Measurements from ENCODE around the gene DLGAP1. TPM values are rescaled to one million over a fixed set of nuclear protein-coding genes. Genes with fewer than 3 reads are reported as not detected.

The DLGAP1 gene
- total and polyA plus RNA-seq, 2 of the 8 experiments (the other 6 are each of a cell fraction or from before 2014, with no cell fraction given): 11.8 to 16.9 TPM

GRCh38 chr18:3624935-3625741 lies 830.0 kb downstream of the DLGAP1 start:
- Histone ChIP-seq H2BK20ac (ENCODE audit: low read length) (peak overlapping the region; percentile 8; the same call in 1 of the 2 replicates), H4K91ac (replicated peaks; ENCODE audit: insufficient read length, low read length) (peak overlapping the region; percentile 76), H3K18ac (ENCODE audit: extremely low read depth, low read length) (peak overlapping the region; percentile 72; the same call in 1 of the 2 replicates), H2AFZ (ENCODE audit: low read length) (no peak overlapping the region), H3K56ac (replicated peaks; ENCODE audit: insufficient read length, low read depth, low read length) (no peak overlapping the region), H4K8ac (ENCODE audit: extremely low read depth, insufficient read depth, low read length) (no peak overlapping the region), H4K5ac (ENCODE audit: insufficient read length, low read depth, low read length) (no peak overlapping the region), H3K79me2 (ENCODE audit: control insufficient read depth in 1 of 2, insufficient read depth in 2 of 2, low read length in 2 of 2) (no peaks in the 10 kb centered on the region), H3K36me3 (ENCODE audit: control insufficient read depth in 2 of 4, insufficient read depth in 4 of 4, low read length in 3 of 4) (no peaks in the 10 kb centered on the region), H3K4me1 (replicated peaks in 1 of 4; ENCODE audit: control insufficient read depth in 3 of 4, insufficient read depth in 4 of 4, low read length in 3 of 4) (peaks cover 9 to 21% (median 11%) of the 10 kb centered on the region in 4 experiments), H3K23me2 (ENCODE audit: low read depth, low read length) (no peaks in the 10 kb centered on the region), H3K23ac (ENCODE audit: insufficient read length) (no peak overlapping the region), H2AK5ac (ENCODE audit: low read depth, low read length) (no peak overlapping the region), H3K4ac (replicated peaks; ENCODE audit: insufficient read length, low read depth, low read length) (no peak overlapping the region), H3K4me3 (ENCODE audit: extremely low read depth in 1 of 4, insufficient read depth in 2 of 4, low read depth in 3 of 4, low read length in 4 of 4) (peak overlapping the region in 1 of 4 experiments; percentile 4; a peak in 1 of 8 replicates), H3K9ac (replicated peaks in 1 of 4; ENCODE audit: extremely low read depth in 1 of 4, low read depth in 3 of 4, low read length in 3 of 4) (no peak overlapping the region; a peak in 1 of 7 replicates), H2BK12ac (ENCODE audit: low read depth, low read length) (peak overlapping the region; percentile 80), H3K4me2 (ENCODE audit: insufficient read depth in 1 of 2, low read depth in 2 of 2, low read length in 2 of 2) (no peak overlapping the region; a peak in 1 of 4 replicates), H2BK120ac (replicated peaks; ENCODE audit: low read depth, low read length) (peak overlapping the region; percentile 76), H3K27me3 (replicated peaks in 1 of 4; ENCODE audit: control insufficient read depth in 3 of 4, extremely low read depth in 1 of 4, insufficient read depth in 3 of 4, low read length in 3 of 4) (no peaks in the 10 kb centered on the region), H3K79me1 (ENCODE audit: low read depth, low read length) (no peaks in the 10 kb centered on the region), H3K27ac (ENCODE audit: low read depth, low read length) (no peak overlapping the region), H4K20me1 (replicated peaks in 1 of 2; ENCODE audit: control insufficient read depth in 1 of 2, insufficient read depth in 2 of 2, low read length in 2 of 2) (no peaks in the 10 kb centered on the region), H2BK5ac (ENCODE audit: low read depth, low read length) (peak overlapping the region; percentile 67; the same call in 1 of the 2 replicates), H3K14ac (ENCODE audit: insufficient read length) (no peak overlapping the region), H3K9me3 (ENCODE audit: insufficient read depth in 2 of 2, low read depth in 1 of 2, low read length in 1 of 2) (peaks cover 0 to 2% of the 10 kb centered on the region in 2 experiments; a peak in 1 of 4 replicates), H2BK15ac (ENCODE audit: low read length) (no peak overlapping the region)
- no peak for TF ChIP-seq POLR2A (IDR thresholded peaks at IDR 0.05; ENCODE audit: control extremely low read depth in 1 of 2, low read depth in 2 of 2, low read length in 2 of 2)
- TF ChIP-seq TBP (IDR thresholded peaks at IDR 0.05; ENCODE audit: low read depth, low read length): 0 out of 2 replicates have a peak, but pooled peaks have one; percentile 12
- POLR2A ChIA-PET (ENCODE audit: partially characterized antibody): interaction anchor here (0.6 to 2.3 kb wide), 6 partner anchors 9 to 328 kb away, joined by 4 to 29 read pairs (median 8); no protein-coding TSS in a partner anchor
- FAIRE-seq (no peak), DNase-seq (ENCODE audit: low read depth in 1 of 2, low spot score in 2 of 2) (no peak)
- 77% methylated on average over 9 of the region's 9 CpGs; no CpG with 5 or more reads in 1 of the 2 experiments for WGBS, 2 experiments (ENCODE audit: extremely low coverage in 1 of 2, insufficient coverage in 1 of 2, insufficient read length in 1 of 2, insufficient replicate concordance in 2 of 2, low coverage in 1 of 2, low lambda C conversion rate in 2 of 2, missing lambda C conversion rate in 1 of 2)
- CTCF ChIA-PET (ENCODE audit: partially characterized antibody): interaction anchor here (0.6 to 4.5 kb wide), 4 partner anchors 40 to 1372 kb away, joined by 4 to 29 read pairs (median 4); no protein-coding TSS in a partner anchor
